ENCODE measurements around the gene ATF2. TPM values are rescaled to one million over a fixed set of nuclear protein-coding genes. Genes with fewer than 3 reads are reported as not detected.
A peak's percentile ranks its signal among the peaks of the same experiment; 100 is the strongest.
"Not testable (repeated sequence)": the region's sequence is repeated elsewhere in the genome, so short reads cannot be mapped to it uniquely, and the experiment has no call there.

The ATF2 gene
- total RNA-seq, 1 donor from 2014 or later: 62.5 TPM

GRCh38 chr2:175084117-175084516 lies 83.9 kb downstream of the ATF2 start:
- not testable (repeated sequence) for DNase-seq

- no peak for DNase-seq
These were observed 87.5 kb downstream of the ATF2 start for GRCh38 chr2:175080479-175080878.

GRCh38 chr2:175076272-175076671 lies 91.7 kb downstream of the ATF2 start:
- no peak for DNase-seq

- no peak for DNase-seq
These were observed 93.5 kb downstream of the ATF2 start for GRCh38 chr2:175074478-175074877.

GRCh38 chr2:175068534-175068933 lies 99.5 kb downstream of the ATF2 start:
- DNase-seq: no peak

GRCh38 chr2:175066411-175066810 lies 101.6 kb downstream of the ATF2 start:
- DNase-seq: no peak

- no peak for DNase-seq
These were observed 103.2 kb downstream of the ATF2 start for GRCh38 chr2:175064797-175065196.

GRCh38 chr2:175063741-175064140 lies 104.3 kb downstream of the ATF2 start:
- no peak for DNase-seq

GRCh38 chr2:175062787-175063585 lies 105.0 kb downstream of the ATF2 start:
- DNase-seq: no peak

GRCh38 chr2:175057078-175057685 lies 110.8 kb downstream of the ATF2 start:
- no peak for DNase-seq

- no peak for DNase-seq
These were observed 112.0 kb downstream of the ATF2 start for GRCh38 chr2:175055993-175056392.

GRCh38 chr2:175054340-175054739 lies 113.7 kb downstream of the ATF2 start:
- no peak for DNase-seq

GRCh38 chr2:175049661-175050060 lies 118.3 kb downstream of the ATF2 start:
- no peak for DNase-seq

- no peak for DNase-seq
These were observed 119.7 kb downstream of the ATF2 start for GRCh38 chr2:175048275-175048674.

GRCh38 chr2:175039490-175039889 lies 128.5 kb downstream of the ATF2 start:
- DNase-seq: no peak

- DNase-seq: no peak
These were observed 129.0 kb downstream of the ATF2 start for GRCh38 chr2:175039031-175039430.

GRCh38 chr2:175037941-175038340 lies 130.1 kb downstream of the ATF2 start:
- no peak for DNase-seq

- peak; percentile 18 for DNase-seq
These were observed 131.4 kb downstream of the ATF2 start for GRCh38 chr2:175036582-175037018.

- DNase-seq: no peak
These were observed 132.2 kb downstream of the ATF2 start for GRCh38 chr2:175035806-175036205.

GRCh38 chr2:175034716-175035115 lies 133.3 kb downstream of the ATF2 start:
- no peak for DNase-seq

- peak; percentile 57 for DNase-seq
These were observed 137.4 kb downstream of the ATF2 start for GRCh38 chr2:175030380-175031271.

GRCh38 chr2:175027755-175028154 lies 140.2 kb downstream of the ATF2 start:
- no peak for DNase-seq

- DNase-seq: no peak
These were observed 141.6 kb downstream of the ATF2 start for GRCh38 chr2:175026385-175026784.
